PC-3 (cell line): ENCODE data around the gene ZNF546. TPM values are rescaled to one million over a fixed set of nuclear protein-coding genes. Genes with fewer than 3 reads are reported as not detected.

ENCODE experiments used
- ATAC-seq: fragments of 200-7000 bp; cut with Tn5 transposase; 2 replicates; pipeline ENCODE4 v1.9.1; 2020; ENCODE audit warnings: mild to moderate bottlenecking, moderate library complexity
- BruUV-seq: library from RNA; stranded (reverse); fragments of 400-500 nt; replicated peaks from 2 replicates; lab custom pipeline; 2021; lab: Mats Ljungman, UMichigan
- CTCF ChIA-PET: fragments of 300-600 bp; sonication (Branson Sonifier 250); formaldehyde crosslinking; loops from one replicate; lab custom pipeline; 2022; ENCODE audit warnings: antibody characterized with exemption; lab: Charles Lee
- POLR2A ChIA-PET: fragments of 300-600 bp; sonication (Branson Sonifier 250); formaldehyde crosslinking; loops from one replicate; lab custom pipeline; 2022; ENCODE audit warnings: antibody characterized with exemption; ENCODE audit not compliant: unreplicated experiment; lab: Charles Lee
- DNase-seq: peaks from one replicate; pipeline ENCODE4 v3.0.0-alpha.2; 2015
- H2AFZ ChIP-seq: fragments of 300-600 bp; sonication (generic); 2 replicates; pipeline ENCODE4 v1.6.0; 2016; ENCODE audit warnings: antibody characterized with exemption, low read length
- H3F3A ChIP-seq: fragments of 300-600 bp; sonication (generic); one replicate; pipeline ENCODE4 v1.6.0; 2017; ENCODE audit warnings: antibody characterized with exemption, low read length, control low read depth, mild to moderate bottlenecking; ENCODE audit not compliant: unreplicated experiment
- H3K27ac ChIP-seq: fragments of 300-600 bp; sonication (generic); 2 replicates; pipeline ENCODE4 v1.5.1; 2016; ENCODE audit warnings: mild to moderate bottlenecking, low read length
- H3K27me3 ChIP-seq: fragments of 300-600 bp; sonication (generic); 2 replicates; pipeline ENCODE4 v1.6.1; 2016; ENCODE audit warnings: low read length, mixed read lengths
- H3K36me3 ChIP-seq: fragments of 300-600 bp; sonication (generic); 2 replicates; pipeline ENCODE4 v1.6.1; 2016; ENCODE audit warnings: low read depth, mixed run types, low read length, mixed read lengths
- H3K4me1 ChIP-seq: fragments of 300-600 bp; sonication (generic); 2 replicates; pipeline ENCODE4 v1.5.1; 2016; ENCODE audit warnings: low read length; ENCODE audit not compliant: insufficient read depth
- H3K4me2 ChIP-seq: fragments of 300-600 bp; sonication (generic); 2 replicates; pipeline ENCODE4 v1.6.0; 2016; ENCODE audit warnings: low read length
- H3K4me3 ChIP-seq: fragments of 300-600 bp; sonication (generic); 2 replicates; pipeline ENCODE4 v1.5.1; 2016; ENCODE audit warnings: mild to moderate bottlenecking, low read length, mixed read lengths
- H3K79me2 ChIP-seq: fragments of 300-600 bp; sonication (generic); 2 replicates; pipeline ENCODE4 v1.6.1; 2017; ENCODE audit warnings: low read length, mixed read lengths
- H3K9ac ChIP-seq: fragments of 300-600 bp; sonication (generic); 2 replicates; pipeline ENCODE4 v1.6.0; 2016; ENCODE audit warnings: mild to moderate bottlenecking, low read length
- H3K9me2 ChIP-seq: fragments of 300-600 bp; sonication (generic); replicated peaks from 2 replicates; pipeline ENCODE4 v1.6.1; 2016; ENCODE audit warnings: mixed run types, low read length, mixed read lengths
- H3K9me3 ChIP-seq: fragments of 300-600 bp; sonication (generic); 2 replicates; pipeline ENCODE4 v1.6.1; 2016; ENCODE audit warnings: low read length, mixed read lengths
- H4K20me1 ChIP-seq: fragments of 300-600 bp; sonication (generic); 2 replicates; pipeline ENCODE4 v1.6.1; 2016; ENCODE audit warnings: low read length, mixed read lengths
- CTCF ChIP-seq: fragments of 300-600 bp; sonication (generic); conservative IDR thresholded peaks from 2 replicates; pipeline ENCODE4 v1.5.1; 2017; ENCODE audit warnings: antibody characterized with exemption, low read depth, mild to moderate bottlenecking, low read length
- EZH2 ChIP-seq: fragments of 300-600 bp; sonication (generic); IDR thresholded peaks from one replicate; pipeline ENCODE4 v1.6.1; 2017; ENCODE audit warnings: antibody characterized with exemption, mild to moderate bottlenecking, low read length; ENCODE audit not compliant: unreplicated experiment
- EZH2phosphoT487 ChIP-seq: fragments of 300-600 bp; sonication (generic); IDR thresholded peaks from 2 replicates; pipeline ENCODE4 v1.6.1; 2018; ENCODE audit warnings: mild to moderate bottlenecking, antibody characterized with exemption, low read length, borderline replicate concordance
- intact Hi-C: fragments of 100-400 bp; cut with micrococcal nuclease; formaldehyde crosslinking; loops from 2 replicates; pipeline ENCODE4 v1.9.0; 2023
- total RNA-seq: library from RNA; depleted of rRNA; stranded (reverse); fragments of >200 nt; gene quantifications from 2 replicates; pipeline ENCODE4 v1.2.3, GENCODE V29; 2014

Gene ZNF546
- total RNA-seq, 1 experiment from 2014 or later = 2.5 TPM

GRCh38 chr19:39986643-39987042, 10.2 kb upstream of the ZNF546 start:
- no peak for DNase-seq
- Histone ChIP-seq H3K79me2 (peaks cover 15% of the 10 kb centered on the region), H3K4me2 (no peak overlapping the region), H3K9me3 (peaks cover 15% of the 10 kb centered on the region), H3K27ac (no peak overlapping the region), H2AFZ (no peak overlapping the region), H4K20me1 (no peaks in the 10 kb centered on the region), H3F3A (no peaks in the 10 kb centered on the region), H3K27me3 (no peaks in the 10 kb centered on the region), H3K4me1 (no peaks in the 10 kb centered on the region), H3K36me3 (peaks cover 20% of the 10 kb centered on the region), H3K9me2 (no peaks in the 10 kb centered on the region), H3K9ac (no peak overlapping the region), H3K4me3 (no peak overlapping the region)
- ATAC-seq = no peak
- TF ChIP-seq EZH2 = no peak
- TF ChIP-seq EZH2phosphoT487 = no peak
- no peak for TF ChIP-seq CTCF
- POLR2A ChIA-PET = no interaction called here
- CTCF ChIA-PET = no interaction called here
- intact Hi-C loops = loop anchor here (10.0 kb wide), 1 partner anchor 108 kb away; the partner anchor contains the start of gene ZNF780A
- BruUV-seq = no TSS peak

GRCh38 chr19:39987167-39987566, 9.7 kb upstream of the ZNF546 start:
- Histone ChIP-seq H2AFZ (no peak overlapping the region), H3K9me2 (no peaks in the 10 kb centered on the region), H3K4me2 (no peak overlapping the region), H3K4me3 (no peak overlapping the region), H3K79me2 (peaks cover 15% of the 10 kb centered on the region), H3K27me3 (no peaks in the 10 kb centered on the region), H3K4me1 (no peaks in the 10 kb centered on the region), H3K9ac (no peak overlapping the region), H3F3A (no peaks in the 10 kb centered on the region), H3K9me3 (peaks cover 15% of the 10 kb centered on the region), H4K20me1 (no peaks in the 10 kb centered on the region), H3K36me3 (peaks cover 16% of the 10 kb centered on the region), H3K27ac (no peak overlapping the region)
- ChIA-PET POLR2A (no interaction called here), CTCF (no interaction called here)
- TF ChIP-seq EZH2phosphoT487 (no peak), EZH2 (no peak), CTCF (no peak)
- no TSS peak for BruUV-seq
- intact Hi-C loops = loop anchor here (10.0 kb wide), 1 partner anchor 108 kb away; the partner anchor contains the start of gene ZNF780A
- ATAC-seq (no peak), DNase-seq (no peak)

- no peak for DNase-seq
- Histone ChIP-seq H3F3A (no peaks in the 10 kb centered on the region), H3K4me1 (no peaks in the 10 kb centered on the region), H3K9ac (no peak overlapping the region), H3K4me3 (no peak overlapping the region), H3K36me3 (peaks cover 12% of the 10 kb centered on the region), H3K9me3 (peaks cover 15% of the 10 kb centered on the region), H3K79me2 (peaks cover 15% of the 10 kb centered on the region), H2AFZ (no peak overlapping the region), H3K9me2 (no peaks in the 10 kb centered on the region), H3K27me3 (no peaks in the 10 kb centered on the region), H3K27ac (no peak overlapping the region), H4K20me1 (no peaks in the 10 kb centered on the region), H3K4me2 (no peak overlapping the region)
- intact Hi-C loops = loop anchor here (10.0 kb wide), 1 partner anchor 107 kb away; the partner anchor contains the start of gene ZNF780A
- no peak for TF ChIP-seq CTCF
- TF ChIP-seq EZH2 = no peak
- TF ChIP-seq EZH2phosphoT487 = no peak
- ChIA-PET CTCF (no interaction called here), POLR2A (no interaction called here)
- no TSS peak for BruUV-seq
- ATAC-seq = no peak
These were observed 9.3 kb upstream of the ZNF546 start for GRCh38 chr19:39987596-39987995.
